ENCODE measurements around the gene SLC1A3. TPM values are rescaled to one million over a fixed set of nuclear protein-coding genes. Genes with fewer than 3 reads are reported as not detected.

SLC1A3 gene
- total RNA-seq, 2 donors from 2014 or later = 11.2 to 18.5 TPM

GRCh38 chr5:36570301-36571095 is 35.9 kb upstream of the SLC1A3 start:
- Histone ChIP-seq H3K36me3 (replicated peaks in 1 of 2; ENCODE audit: insufficient read depth in 1 of 2, low read depth in 2 of 2) (no peaks in the 10 kb centered on the region), H3K27ac (no peak overlapping the region), H3K9me3 (no peaks in the 10 kb centered on the region), H3K4me1 (no peaks in the 10 kb centered on the region), H3K4me3 (no peak overlapping the region), H3K27me3 (no peaks in the 10 kb centered on the region)
- intact Hi-C loops (cut with DNase I) = no loop called here
- DNase-seq (no peak), ATAC-seq (no peak)
- 50 to 64% methylated on average over 6 of the region's 6 CpGs for WGBS, 2 donors
- TF ChIP-seq POLR2A (IDR thresholded peaks at IDR 0.05) = no peak
- TF ChIP-seq, protein P1, sequence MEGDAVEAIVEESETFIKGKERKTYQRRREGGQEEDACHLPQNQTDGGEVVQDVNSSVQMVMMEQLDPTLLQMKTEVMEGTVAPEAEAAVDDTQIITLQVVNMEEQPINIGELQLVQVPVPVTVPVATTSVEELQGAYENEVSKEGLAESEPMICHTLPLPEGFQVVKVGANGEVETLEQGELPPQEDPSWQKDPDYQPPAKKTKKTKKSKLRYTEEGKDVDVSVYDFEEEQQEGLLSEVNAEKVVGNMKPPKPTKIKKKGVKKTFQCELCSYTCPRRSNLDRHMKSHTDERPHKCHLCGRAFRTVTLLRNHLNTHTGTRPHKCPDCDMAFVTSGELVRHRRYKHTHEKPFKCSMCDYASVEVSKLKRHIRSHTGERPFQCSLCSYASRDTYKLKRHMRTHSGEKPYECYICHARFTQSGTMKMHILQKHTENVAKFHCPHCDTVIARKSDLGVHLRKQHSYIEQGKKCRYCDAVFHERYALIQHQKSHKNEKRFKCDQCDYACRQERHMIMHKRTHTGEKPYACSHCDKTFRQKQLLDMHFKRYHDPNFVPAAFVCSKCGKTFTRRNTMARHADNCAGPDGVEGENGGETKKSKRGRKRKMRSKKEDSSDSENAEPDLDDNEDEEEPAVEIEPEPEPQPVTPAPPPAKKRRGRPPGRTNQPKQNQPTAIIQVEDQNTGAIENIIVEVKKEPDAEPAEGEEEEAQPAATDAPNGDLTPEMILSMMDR (IDR thresholded peaks at IDR 0.05) = no peak

GRCh38 chr5:36571401-36572042 is 34.9 kb upstream of the SLC1A3 start:
- WGBS, 2 donors = 57 to 64% methylated on average over 4 of the region's 4 CpGs
- H3K4me1 ChIP-seq = no peaks in the 10 kb centered on the region
- no peak overlapping the region for H3K27ac ChIP-seq
- H3K4me3 ChIP-seq = no peak overlapping the region
- no peaks in the 10 kb centered on the region for H3K9me3 ChIP-seq
- H3K27me3 ChIP-seq = no peaks in the 10 kb centered on the region
- no peak for TF ChIP-seq POLR2A (IDR thresholded peaks at IDR 0.05)
- TF ChIP-seq, protein P1 (IDR thresholded peaks at IDR 0.05) = no peak
- no peaks in the 10 kb centered on the region for H3K36me3 ChIP-seq (replicated peaks in 1 of 2; ENCODE audit: insufficient read depth in 1 of 2, low read depth in 2 of 2)
- DNase-seq (no peak), ATAC-seq (no peak)
- intact Hi-C loops (cut with DNase I) = no loop called here

DNA sequence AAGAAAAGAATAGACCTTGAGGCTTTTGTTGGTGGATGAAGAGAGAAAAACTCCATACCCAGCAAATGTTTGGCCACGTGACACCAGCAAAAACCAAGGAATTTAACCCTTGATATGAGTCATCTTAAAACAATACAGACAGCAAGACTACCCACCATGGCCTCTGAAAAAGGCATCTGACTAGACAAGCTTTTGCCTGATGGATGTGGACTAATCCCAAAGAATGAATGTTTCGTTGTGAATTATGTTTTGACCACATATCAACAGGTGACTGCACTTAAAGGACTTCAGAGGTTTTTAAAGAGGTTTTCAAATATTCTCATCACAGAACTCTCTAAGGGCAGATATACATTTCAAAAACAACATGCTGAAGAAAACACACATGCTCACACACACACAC is 33.0 kb upstream of the SLC1A3 start:
- H3K4me1 ChIP-seq = no peaks in the 10 kb centered on the region
- H3K4me3 ChIP-seq = no peak overlapping the region
- no peaks in the 10 kb centered on the region for H3K36me3 ChIP-seq (replicated peaks in 1 of 2; ENCODE audit: insufficient read depth in 1 of 2, low read depth in 2 of 2)
- no peaks in the 10 kb centered on the region for H3K9me3 ChIP-seq
- ATAC-seq (no peak), DNase-seq (no peak)
- TF ChIP-seq, protein P1 (IDR thresholded peaks at IDR 0.05) = no peak
- TF ChIP-seq POLR2A (IDR thresholded peaks at IDR 0.05) = no peak
- 45 to 46% methylated on average over 2 of the region's 2 CpGs for WGBS, 2 donors
- H3K27ac ChIP-seq = no peak overlapping the region
- H3K27me3 ChIP-seq = no peaks in the 10 kb centered on the region
- intact Hi-C loops (cut with DNase I) = no loop called here

GRCh38 chr5:36575361-36575781 is 31.0 kb upstream of the SLC1A3 start:
- DNase-seq = no peak
- H3K4me3 ChIP-seq = no peak overlapping the region
- no peaks in the 10 kb centered on the region for H3K9me3 ChIP-seq
- H3K27ac ChIP-seq = no peak overlapping the region
- TF ChIP-seq, protein P1 (IDR thresholded peaks at IDR 0.05) = no peak
- no peak for TF ChIP-seq POLR2A (IDR thresholded peaks at IDR 0.05)
- no peaks in the 10 kb centered on the region for H3K27me3 ChIP-seq
- H3K4me1 ChIP-seq = no peaks in the 10 kb centered on the region
- 65 to 70% methylated on average over 4 of the region's 4 CpGs for WGBS, 2 donors
- no peaks in the 10 kb centered on the region for H3K36me3 ChIP-seq (replicated peaks in 1 of 2; ENCODE audit: insufficient read depth in 1 of 2, low read depth in 2 of 2)
- intact Hi-C loops (cut with DNase I) = no loop called here
- no peak for ATAC-seq

Data from body of pancreas (tissue), 4 donors.